ENCODE measurements around the gene C1orf198. TPM values are rescaled to one million over a fixed set of nuclear protein-coding genes. Genes with fewer than 3 reads are reported as not detected.

Gene C1orf198
- polyA plus RNA-seq, 1 of the 3 experiments (the other 2 are of a cell fraction) = 12.3 TPM

DNA sequence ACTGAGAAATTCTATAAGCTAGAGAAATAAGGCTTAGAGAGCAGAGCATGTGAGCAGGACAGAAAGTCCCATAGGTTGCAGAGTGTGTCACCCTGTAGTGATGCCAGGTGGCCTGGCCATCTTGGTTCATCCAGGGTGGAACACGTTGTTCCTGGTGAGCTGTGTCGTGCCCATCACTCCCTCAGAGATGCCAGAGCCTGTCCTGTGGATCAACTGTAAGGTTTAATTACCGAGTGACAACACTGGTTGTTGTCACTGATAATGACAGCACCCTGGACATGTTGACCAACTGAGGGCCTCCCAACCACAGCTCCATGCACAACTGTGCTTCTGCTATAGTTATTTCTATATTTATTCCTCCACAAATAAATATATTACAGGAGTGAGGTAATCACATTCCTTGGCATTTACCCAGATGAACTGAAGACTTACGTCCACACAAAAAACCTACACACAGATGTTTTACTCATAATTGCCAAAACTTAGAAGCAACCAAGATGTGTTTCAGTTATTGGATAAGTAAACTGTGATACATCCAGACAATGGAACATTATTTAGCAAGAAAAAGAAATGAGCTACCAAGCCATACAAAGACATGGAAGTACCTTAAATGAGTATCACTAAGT is 6.2 kb downstream of the C1orf198 start:
- H3K4me3 ChIP-seq (ENCODE audit: low read depth in 2 of 2, low read length in 1 of 2) = no peak overlapping the region
- no peaks in the 10 kb centered on the region for H3K9me3 ChIP-seq
- CTCF ChIA-PET = interaction anchor here (1.1 kb wide), 1 partner anchor 219 kb away, joined by 3 read pairs; no protein-coding TSS in a partner anchor
- no peaks in the 10 kb centered on the region for H3K27me3 ChIP-seq (ENCODE audit: insufficient read depth)
- WGBS (ENCODE audit: low lambda C conversion rate) = 88% methylated on average over 4 of the region's 4 CpGs
- H3K9ac ChIP-seq = no peak overlapping the region
- POLR2A ChIA-PET = no interaction called here
- no peak overlapping the region for H2AFZ ChIP-seq (ENCODE audit: low read depth)
- no peak overlapping the region for H3K27ac ChIP-seq (ENCODE audit: low read depth in 2 of 2, low read length in 1 of 2)
- H3F3A ChIP-seq (replicated peaks; ENCODE audit: insufficient read depth) = peaks cover 3% of the 10 kb centered on the region
- H4K20me1 ChIP-seq (ENCODE audit: insufficient read depth) = peaks cover 23% of the 10 kb centered on the region
- peaks cover 81% of the 10 kb centered on the region for H3K79me2 ChIP-seq (ENCODE audit: insufficient read depth)
- H3K4me2 ChIP-seq = no peak overlapping the region
- no peaks in the 10 kb centered on the region for H3K9me2 ChIP-seq
- H3K36me3 ChIP-seq (replicated peaks in 1 of 2; ENCODE audit: control insufficient read depth in 1 of 2, insufficient read depth in 2 of 2, low read length in 1 of 2) = peaks cover 0 to 17% of the 10 kb centered on the region in 2 experiments
- TF ChIP-seq NRF1 (IDR thresholded peaks at IDR 0.05; ENCODE audit: low read depth, low read length) (no peak), MEF2A (IDR thresholded peaks at IDR 0.05; ENCODE audit: borderline replicate concordance, low read depth) (no peak), MXI1 (IDR thresholded peaks at IDR 0.05; ENCODE audit: low read depth, low read length) (no peak), TAF1 (IDR thresholded peaks at IDR 0.05; ENCODE audit: borderline replicate concordance, low read depth, low read length) (no peak), RXRA (IDR thresholded peaks at IDR 0.05; ENCODE audit: borderline replicate concordance, low read depth) (no peak), RFX5 (IDR thresholded peaks at IDR 0.05; ENCODE audit: low read length) (no peak), NFIC (IDR thresholded peaks at IDR 0.05; ENCODE audit: borderline replicate concordance) (no peak), JUND (IDR thresholded peaks at IDR 0.05) (no peak), GABPA (IDR thresholded peaks at IDR 0.05; ENCODE audit: low read depth) (no peak), SIN3A (IDR thresholded peaks at IDR 0.05; ENCODE audit: borderline replicate concordance, low read depth, low read length) (no peak), RAD21 (IDR thresholded peaks at IDR 0.05; ENCODE audit: low read length) (no peak), GATA2 (CRISPR knock-in tag; IDR thresholded peaks at IDR 0.05) (no peak), EP300 (IDR thresholded peaks at IDR 0.05; ENCODE audit: borderline replicate concordance in 1 of 2, low read depth in 1 of 2, low read length in 1 of 2) (no peak), ELF1 (IDR thresholded peaks at IDR 0.05) (no peak)
- TF ChIP-seq, protein P1, sequence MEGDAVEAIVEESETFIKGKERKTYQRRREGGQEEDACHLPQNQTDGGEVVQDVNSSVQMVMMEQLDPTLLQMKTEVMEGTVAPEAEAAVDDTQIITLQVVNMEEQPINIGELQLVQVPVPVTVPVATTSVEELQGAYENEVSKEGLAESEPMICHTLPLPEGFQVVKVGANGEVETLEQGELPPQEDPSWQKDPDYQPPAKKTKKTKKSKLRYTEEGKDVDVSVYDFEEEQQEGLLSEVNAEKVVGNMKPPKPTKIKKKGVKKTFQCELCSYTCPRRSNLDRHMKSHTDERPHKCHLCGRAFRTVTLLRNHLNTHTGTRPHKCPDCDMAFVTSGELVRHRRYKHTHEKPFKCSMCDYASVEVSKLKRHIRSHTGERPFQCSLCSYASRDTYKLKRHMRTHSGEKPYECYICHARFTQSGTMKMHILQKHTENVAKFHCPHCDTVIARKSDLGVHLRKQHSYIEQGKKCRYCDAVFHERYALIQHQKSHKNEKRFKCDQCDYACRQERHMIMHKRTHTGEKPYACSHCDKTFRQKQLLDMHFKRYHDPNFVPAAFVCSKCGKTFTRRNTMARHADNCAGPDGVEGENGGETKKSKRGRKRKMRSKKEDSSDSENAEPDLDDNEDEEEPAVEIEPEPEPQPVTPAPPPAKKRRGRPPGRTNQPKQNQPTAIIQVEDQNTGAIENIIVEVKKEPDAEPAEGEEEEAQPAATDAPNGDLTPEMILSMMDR (IDR thresholded peaks at IDR 0.05) = no peak
- TF ChIP-seq, protein P2, sequence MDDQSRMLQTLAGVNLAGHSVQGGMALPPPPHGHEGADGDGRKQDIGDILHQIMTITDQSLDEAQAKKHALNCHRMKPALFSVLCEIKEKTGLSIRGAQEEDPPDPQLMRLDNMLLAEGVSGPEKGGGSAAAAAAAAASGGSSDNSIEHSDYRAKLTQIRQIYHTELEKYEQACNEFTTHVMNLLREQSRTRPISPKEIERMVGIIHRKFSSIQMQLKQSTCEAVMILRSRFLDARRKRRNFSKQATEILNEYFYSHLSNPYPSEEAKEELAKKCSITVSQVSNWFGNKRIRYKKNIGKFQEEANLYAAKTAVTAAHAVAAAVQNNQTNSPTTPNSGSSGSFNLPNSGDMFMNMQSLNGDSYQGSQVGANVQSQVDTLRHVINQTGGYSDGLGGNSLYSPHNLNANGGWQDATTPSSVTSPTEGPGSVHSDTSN (IDR thresholded peaks at IDR 0.05) = no peak
- TF ChIP-seq, protein P3, sequence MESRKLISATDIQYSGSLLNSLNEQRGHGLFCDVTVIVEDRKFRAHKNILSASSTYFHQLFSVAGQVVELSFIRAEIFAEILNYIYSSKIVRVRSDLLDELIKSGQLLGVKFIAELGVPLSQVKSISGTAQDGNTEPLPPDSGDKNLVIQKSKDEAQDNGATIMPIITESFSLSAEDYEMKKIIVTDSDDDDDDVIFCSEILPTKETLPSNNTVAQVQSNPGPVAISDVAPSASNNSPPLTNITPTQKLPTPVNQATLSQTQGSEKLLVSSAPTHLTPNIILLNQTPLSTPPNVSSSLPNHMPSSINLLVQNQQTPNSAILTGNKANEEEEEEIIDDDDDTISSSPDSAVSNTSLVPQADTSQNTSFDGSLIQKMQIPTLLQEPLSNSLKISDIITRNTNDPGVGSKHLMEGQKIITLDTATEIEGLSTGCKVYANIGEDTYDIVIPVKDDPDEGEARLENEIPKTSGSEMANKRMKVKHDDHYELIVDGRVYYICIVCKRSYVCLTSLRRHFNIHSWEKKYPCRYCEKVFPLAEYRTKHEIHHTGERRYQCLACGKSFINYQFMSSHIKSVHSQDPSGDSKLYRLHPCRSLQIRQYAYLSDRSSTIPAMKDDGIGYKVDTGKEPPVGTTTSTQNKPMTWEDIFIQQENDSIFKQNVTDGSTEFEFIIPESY (IDR thresholded peaks at IDR 0.05; ENCODE audit: borderline replicate concordance, low read depth) = no peak
- TF ChIP-seq, protein P4, sequence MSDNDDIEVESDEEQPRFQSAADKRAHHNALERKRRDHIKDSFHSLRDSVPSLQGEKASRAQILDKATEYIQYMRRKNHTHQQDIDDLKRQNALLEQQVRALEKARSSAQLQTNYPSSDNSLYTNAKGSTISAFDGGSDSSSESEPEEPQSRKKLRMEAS (IDR thresholded peaks at IDR 0.05; ENCODE audit: low read depth) = no peak
- TF ChIP-seq, protein P5, sequence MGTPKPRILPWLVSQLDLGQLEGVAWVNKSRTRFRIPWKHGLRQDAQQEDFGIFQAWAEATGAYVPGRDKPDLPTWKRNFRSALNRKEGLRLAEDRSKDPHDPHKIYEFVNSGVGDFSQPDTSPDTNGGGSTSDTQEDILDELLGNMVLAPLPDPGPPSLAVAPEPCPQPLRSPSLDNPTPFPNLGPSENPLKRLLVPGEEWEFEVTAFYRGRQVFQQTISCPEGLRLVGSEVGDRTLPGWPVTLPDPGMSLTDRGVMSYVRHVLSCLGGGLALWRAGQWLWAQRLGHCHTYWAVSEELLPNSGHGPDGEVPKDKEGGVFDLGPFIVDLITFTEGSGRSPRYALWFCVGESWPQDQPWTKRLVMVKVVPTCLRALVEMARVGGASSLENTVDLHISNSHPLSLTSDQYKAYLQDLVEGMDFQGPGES (IDR thresholded peaks at IDR 0.05; ENCODE audit: low read depth, low read length) = no peak
- TF ChIP-seq, protein P6, sequence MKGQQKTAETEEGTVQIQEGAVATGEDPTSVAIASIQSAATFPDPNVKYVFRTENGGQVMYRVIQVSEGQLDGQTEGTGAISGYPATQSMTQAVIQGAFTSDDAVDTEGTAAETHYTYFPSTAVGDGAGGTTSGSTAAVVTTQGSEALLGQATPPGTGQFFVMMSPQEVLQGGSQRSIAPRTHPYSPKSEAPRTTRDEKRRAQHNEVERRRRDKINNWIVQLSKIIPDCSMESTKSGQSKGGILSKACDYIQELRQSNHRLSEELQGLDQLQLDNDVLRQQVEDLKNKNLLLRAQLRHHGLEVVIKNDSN (IDR thresholded peaks at IDR 0.05; ENCODE audit: borderline replicate concordance, low read depth) = no peak
- H3K4me1 ChIP-seq (ENCODE audit: control insufficient read depth in 1 of 2, insufficient read depth in 2 of 2, low read depth in 1 of 2, low read length in 1 of 2) = peaks cover 13 to 14% of the 10 kb centered on the region in 2 experiments; a peak in 3 of 4 replicates
- no peak for DNase-seq
